ENCODE measurements around the gene FMR1NB. TPM values are rescaled to one million over a fixed set of nuclear protein-coding genes. Genes with fewer than 3 reads are reported as not detected.

FMR1NB gene
- total and polyA plus RNA-seq, 9 of the 15 experiments (the other 6 are each of a cell fraction or from before 2014, with no cell fraction given): 2.3 to 13.2 (median 5.1) TPM

DNA sequence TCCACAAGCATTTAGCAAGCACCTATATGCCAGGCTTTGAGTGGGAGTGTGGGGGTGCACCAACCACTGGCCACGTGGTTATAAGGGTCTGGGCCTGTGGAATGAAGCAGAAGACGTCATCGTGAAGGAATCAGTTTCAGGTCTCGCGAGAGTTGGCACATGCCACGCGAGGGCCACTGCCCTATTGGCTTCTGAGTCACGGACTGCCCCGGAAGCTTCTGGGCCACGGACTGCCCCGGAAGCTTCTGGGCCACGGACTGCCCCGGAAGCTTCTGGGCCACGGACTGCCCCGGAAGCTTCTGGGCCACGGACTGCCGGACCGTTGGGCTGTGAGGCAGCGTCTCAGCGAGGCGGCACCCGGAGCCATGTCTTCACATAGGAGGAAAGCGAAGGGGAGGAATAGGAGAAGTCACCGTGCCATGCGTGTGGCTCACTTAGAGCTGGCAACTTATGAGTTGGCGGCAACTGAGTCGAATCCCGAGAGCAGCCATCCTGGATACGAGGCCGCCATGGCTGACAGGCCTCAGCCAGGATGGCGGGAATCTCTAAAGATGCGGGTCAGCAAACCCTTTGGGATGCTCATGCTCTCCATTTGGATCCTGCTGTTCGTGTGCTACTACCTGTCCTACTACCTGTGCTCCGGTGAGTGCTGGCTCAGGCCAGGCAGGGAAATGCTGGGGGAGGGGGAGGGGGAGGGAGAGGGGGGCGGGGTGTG lies at the start of gene FMR1NB (continued):
- TF ChIP-seq SMARCC2 (IDR thresholded peaks at IDR 0.05; ENCODE audit: low read depth): no peak
- no peak for TF ChIP-seq BCL6 (CRISPR knock-in tag; IDR thresholded peaks at IDR 0.05)
- no peak for TF ChIP-seq SAFB (IDR thresholded peaks at IDR 0.05; ENCODE audit: borderline replicate concordance, low read depth, low read length)
- no peak for TF ChIP-seq FIP1L1 (IDR thresholded peaks at IDR 0.05; ENCODE audit: low read depth, low read length, poor library complexity, severe bottlenecking)
- TF ChIP-seq ETV1 (tag; conservative IDR thresholded peaks at IDR 0.05; ENCODE audit: low read depth): no peak
- TF ChIP-seq, protein P1, sequence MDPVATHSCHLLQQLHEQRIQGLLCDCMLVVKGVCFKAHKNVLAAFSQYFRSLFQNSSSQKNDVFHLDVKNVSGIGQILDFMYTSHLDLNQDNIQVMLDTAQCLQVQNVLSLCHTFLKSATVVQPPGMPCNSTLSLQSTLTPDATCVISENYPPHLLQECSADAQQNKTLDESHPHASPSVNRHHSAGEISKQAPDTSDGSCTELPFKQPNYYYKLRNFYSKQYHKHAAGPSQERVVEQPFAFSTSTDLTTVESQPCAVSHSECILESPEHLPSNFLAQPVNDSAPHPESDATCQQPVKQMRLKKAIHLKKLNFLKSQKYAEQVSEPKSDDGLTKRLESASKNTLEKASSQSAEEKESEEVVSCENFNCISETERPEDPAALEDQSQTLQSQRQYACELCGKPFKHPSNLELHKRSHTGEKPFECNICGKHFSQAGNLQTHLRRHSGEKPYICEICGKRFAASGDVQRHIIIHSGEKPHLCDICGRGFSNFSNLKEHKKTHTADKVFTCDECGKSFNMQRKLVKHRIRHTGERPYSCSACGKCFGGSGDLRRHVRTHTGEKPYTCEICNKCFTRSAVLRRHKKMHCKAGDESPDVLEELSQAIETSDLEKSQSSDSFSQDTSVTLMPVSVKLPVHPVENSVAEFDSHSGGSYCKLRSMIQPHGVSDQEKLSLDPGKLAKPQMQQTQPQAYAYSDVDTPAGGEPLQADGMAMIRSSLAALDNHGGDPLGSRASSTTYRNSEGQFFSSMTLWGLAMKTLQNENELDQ (CRISPR knock-in tag; IDR thresholded peaks at IDR 0.05; ENCODE audit: borderline replicate concordance): no peak
- TF ChIP-seq ATF7 (IDR thresholded peaks at IDR 0.05): peak; percentile 45; the same call in 1 of the 2 replicates
- TF ChIP-seq, protein P2, sequence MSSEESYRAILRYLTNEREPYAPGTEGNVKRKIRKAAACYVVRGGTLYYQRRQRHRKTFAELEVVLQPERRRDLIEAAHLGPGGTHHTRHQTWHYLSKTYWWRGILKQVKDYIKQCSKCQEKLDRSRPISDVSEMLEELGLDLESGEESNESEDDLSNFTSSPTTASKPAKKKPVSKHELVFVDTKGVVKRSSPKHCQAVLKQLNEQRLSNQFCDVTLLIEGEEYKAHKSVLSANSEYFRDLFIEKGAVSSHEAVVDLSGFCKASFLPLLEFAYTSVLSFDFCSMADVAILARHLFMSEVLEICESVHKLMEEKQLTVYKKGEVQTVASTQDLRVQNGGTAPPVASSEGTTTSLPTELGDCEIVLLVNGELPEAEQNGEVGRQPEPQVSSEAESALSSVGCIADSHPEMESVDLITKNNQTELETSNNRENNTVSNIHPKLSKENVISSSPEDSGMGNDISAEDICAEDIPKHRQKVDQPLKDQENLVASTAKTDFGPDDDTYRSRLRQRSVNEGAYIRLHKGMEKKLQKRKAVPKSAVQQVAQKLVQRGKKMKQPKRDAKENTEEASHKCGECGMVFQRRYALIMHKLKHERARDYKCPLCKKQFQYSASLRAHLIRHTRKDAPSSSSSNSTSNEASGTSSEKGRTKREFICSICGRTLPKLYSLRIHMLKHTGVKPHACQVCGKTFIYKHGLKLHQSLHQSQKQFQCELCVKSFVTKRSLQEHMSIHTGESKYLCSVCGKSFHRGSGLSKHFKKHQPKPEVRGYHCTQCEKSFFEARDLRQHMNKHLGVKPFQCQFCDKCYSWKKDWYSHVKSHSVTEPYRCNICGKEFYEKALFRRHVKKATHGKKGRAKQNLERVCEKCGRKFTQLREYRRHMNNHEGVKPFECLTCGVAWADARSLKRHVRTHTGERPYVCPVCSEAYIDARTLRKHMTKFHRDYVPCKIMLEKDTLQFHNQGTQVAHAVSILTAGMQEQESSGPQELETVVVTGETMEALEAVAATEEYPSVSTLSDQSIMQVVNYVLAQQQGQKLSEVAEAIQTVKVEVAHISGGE (CRISPR knock-in tag; IDR thresholded peaks at IDR 0.05): peak in 1 of 3 experiments; percentile 85; a peak in 2 of 6 replicates
- no peak for TF ChIP-seq NFYB (IDR thresholded peaks at IDR 0.05; ENCODE audit: extremely low read depth, insufficient read length)
- no peak for TF ChIP-seq SUPT5H (IDR thresholded peaks at IDR 0.05)
- peak; percentile 38 for TF ChIP-seq ZFX (CRISPR knock-in tag; IDR thresholded peaks at IDR 0.05)
- TF ChIP-seq POLR3A (IDR thresholded peaks at IDR 0.05; ENCODE audit: borderline replicate concordance, extremely low read depth, insufficient read depth, insufficient read length): no peak
- no peak for TF ChIP-seq NFRKB (IDR thresholded peaks at IDR 0.05; ENCODE audit: low read depth)
- no peak for TF ChIP-seq ZNF764 (CRISPR knock-in tag; IDR thresholded peaks at IDR 0.05; ENCODE audit: low read depth)
- TF ChIP-seq NFIX (CRISPR knock-in tag; IDR thresholded peaks at IDR 0.05; ENCODE audit: low read depth): no peak
- no peak for TF ChIP-seq ZNF184 (CRISPR knock-in tag; IDR thresholded peaks at IDR 0.05)
- TF ChIP-seq RAD51 (IDR thresholded peaks at IDR 0.05; ENCODE audit: borderline replicate concordance, low read depth): no peak
- no peak for TF ChIP-seq BMI1 (IDR thresholded peaks at IDR 0.05; ENCODE audit: low read length)
- TF ChIP-seq DMBX1 (CRISPR knock-in tag; IDR thresholded peaks at IDR 0.05; ENCODE audit: borderline replicate concordance): no peak
- TF ChIP-seq EZH2 (IDR thresholded peaks at IDR 0.05; ENCODE audit: borderline replicate concordance, low read depth, low read length): no peak
- TF ChIP-seq, protein P3, sequence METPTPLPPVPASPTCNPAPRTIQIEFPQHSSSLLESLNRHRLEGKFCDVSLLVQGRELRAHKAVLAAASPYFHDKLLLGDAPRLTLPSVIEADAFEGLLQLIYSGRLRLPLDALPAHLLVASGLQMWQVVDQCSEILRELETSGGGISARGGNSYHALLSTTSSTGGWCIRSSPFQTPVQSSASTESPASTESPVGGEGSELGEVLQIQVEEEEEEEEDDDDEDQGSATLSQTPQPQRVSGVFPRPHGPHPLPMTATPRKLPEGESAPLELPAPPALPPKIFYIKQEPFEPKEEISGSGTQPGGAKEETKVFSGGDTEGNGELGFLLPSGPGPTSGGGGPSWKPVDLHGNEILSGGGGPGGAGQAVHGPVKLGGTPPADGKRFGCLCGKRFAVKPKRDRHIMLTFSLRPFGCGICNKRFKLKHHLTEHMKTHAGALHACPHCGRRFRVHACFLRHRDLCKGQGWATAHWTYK (CRISPR knock-in tag; IDR thresholded peaks at IDR 0.05): peak; percentile 55; the same call in 1 of the 2 replicates
